GM21423 (cell line): ENCODE measurements around the gene ASCC1.

Source experiments
- ATAC-seq: cut with Tn5 transposase; IDR thresholded peaks from one replicate; pipeline ENCODE4 v1.9.1; 2021; ENCODE audit warnings: mild to moderate bottlenecking, moderate library complexity; ENCODE audit not compliant: unreplicated experiment

ASCC1 gene

GRCh38 chr10:72215611-72216549 lies at the start of gene ASCC1, which contains the start of gene ANAPC16:
TSS of gene ASCC1 (minus strand) at chr10:72216276. CDS start at chr10:72213298, 2,978 bp downstream.
TSS of gene ANAPC16 (plus strand) at chr10:72216012. CDS start at chr10:72223915, 7,903 bp downstream.
- ATAC-seq, result peak; percentile 83

- ATAC-seq, result no peak
These were observed 49.4 kb upstream of the ASCC1 start for GRCh38 chr10:72265508-72265907.

GRCh38 chr10:72264536-72264935 lies 48.5 kb upstream of the ASCC1 start:
- no peak for ATAC-seq

- no peak for ATAC-seq
These were observed 47.7 kb upstream of the ASCC1 start for GRCh38 chr10:72263613-72264241.

GRCh38 chr10:72261784-72262404 lies 45.8 kb upstream of the ASCC1 start:
- no peak for ATAC-seq

- ATAC-seq, result peak; percentile 48
These were observed 45.1 kb upstream of the ASCC1 start for GRCh38 chr10:72260976-72261783.

- ATAC-seq, result peak; percentile 51
These were observed 44.3 kb upstream of the ASCC1 start for GRCh38 chr10:72260239-72260975.

GRCh38 chr10:72259491-72260238 lies 43.6 kb upstream of the ASCC1 start:
- no peak for ATAC-seq

GRCh38 chr10:72258617-72259016 lies 42.5 kb upstream of the ASCC1 start:
- no peak for ATAC-seq

GRCh38 chr10:72257051-72257892 lies 41.2 kb upstream of the ASCC1 start:
- peak; percentile 30 for ATAC-seq

GRCh38 chr10:72255977-72256729 lies 40.1 kb upstream of the ASCC1 start:
- no peak for ATAC-seq

GRCh38 chr10:72254813-72255568 lies 38.9 kb upstream of the ASCC1 start:
- no peak for ATAC-seq

GRCh38 chr10:72253578-72253977 lies 37.5 kb upstream of the ASCC1 start:
- ATAC-seq, result no peak

GRCh38 chr10:72252972-72253371 lies 36.9 kb upstream of the ASCC1 start:
- ATAC-seq, result no peak

- ATAC-seq, result no peak
These were observed 35.6 kb upstream of the ASCC1 start for GRCh38 chr10:72251635-72252034.

GRCh38 chr10:72250666-72251065 lies 34.6 kb upstream of the ASCC1 start:
- no peak for ATAC-seq
